Omental fat pad (tissue), 4 donors: ENCODE data around the gene NOL11. TPM values are rescaled to one million over a fixed set of nuclear protein-coding genes. Genes with fewer than 3 reads are reported as not detected.
A peak's percentile ranks its signal among the peaks of the same experiment; 100 is the strongest.

Source experiments
- ATAC-seq: fragments of 150-250 bp; one replicate; pipeline ENCODE4 v1.9.1; 2016; ENCODE audit warnings: mild to moderate bottlenecking, moderate library complexity; ENCODE audit not compliant: low FRiP score
- DNase-seq: peaks from one replicate; pipeline ENCODE4 v3.0.0-alpha.2; 2019; ENCODE audit warnings: low spot score
- total RNA-seq, 4 donors: library from RNA; depleted of rRNA; stranded (reverse); fragments of >200 nt; gene quantifications; one replicate each; pipeline ENCODE4 v1.1.0, GENCODE V29; 2016
- TF ChIP-seq, protein P1 (sequence below), 3 donors: fragments of 450-650 bp; IDR thresholded peaks; one replicate each; pipeline ENCODE4 v1.5.1; 2016 to 2017; ENCODE audit warnings: antibody characterized with exemption in 3 of 3, mild to moderate bottlenecking in 3 of 3, moderate library complexity in 2 of 3

Gene NOL11
- total RNA-seq = 10 to 100 TPM; 22.1 to 44.2 (median 28.2) TPM

- TF ChIP-seq, protein P1, sequence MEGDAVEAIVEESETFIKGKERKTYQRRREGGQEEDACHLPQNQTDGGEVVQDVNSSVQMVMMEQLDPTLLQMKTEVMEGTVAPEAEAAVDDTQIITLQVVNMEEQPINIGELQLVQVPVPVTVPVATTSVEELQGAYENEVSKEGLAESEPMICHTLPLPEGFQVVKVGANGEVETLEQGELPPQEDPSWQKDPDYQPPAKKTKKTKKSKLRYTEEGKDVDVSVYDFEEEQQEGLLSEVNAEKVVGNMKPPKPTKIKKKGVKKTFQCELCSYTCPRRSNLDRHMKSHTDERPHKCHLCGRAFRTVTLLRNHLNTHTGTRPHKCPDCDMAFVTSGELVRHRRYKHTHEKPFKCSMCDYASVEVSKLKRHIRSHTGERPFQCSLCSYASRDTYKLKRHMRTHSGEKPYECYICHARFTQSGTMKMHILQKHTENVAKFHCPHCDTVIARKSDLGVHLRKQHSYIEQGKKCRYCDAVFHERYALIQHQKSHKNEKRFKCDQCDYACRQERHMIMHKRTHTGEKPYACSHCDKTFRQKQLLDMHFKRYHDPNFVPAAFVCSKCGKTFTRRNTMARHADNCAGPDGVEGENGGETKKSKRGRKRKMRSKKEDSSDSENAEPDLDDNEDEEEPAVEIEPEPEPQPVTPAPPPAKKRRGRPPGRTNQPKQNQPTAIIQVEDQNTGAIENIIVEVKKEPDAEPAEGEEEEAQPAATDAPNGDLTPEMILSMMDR (IDR thresholded peaks at IDR 0.05) = peak in 2 of 3 donors; percentile 26 to 57
- peak; percentile 98 for ATAC-seq
- DNase-seq = peak; percentile 98
Measured at GRCh38 chr17:67717624-67718324, at the start of gene NOL11. Gene NOL11 (plus strand): TSS chr17:67717936. CDS start chr17:67717948, 12 bp downstream.

DNA sequence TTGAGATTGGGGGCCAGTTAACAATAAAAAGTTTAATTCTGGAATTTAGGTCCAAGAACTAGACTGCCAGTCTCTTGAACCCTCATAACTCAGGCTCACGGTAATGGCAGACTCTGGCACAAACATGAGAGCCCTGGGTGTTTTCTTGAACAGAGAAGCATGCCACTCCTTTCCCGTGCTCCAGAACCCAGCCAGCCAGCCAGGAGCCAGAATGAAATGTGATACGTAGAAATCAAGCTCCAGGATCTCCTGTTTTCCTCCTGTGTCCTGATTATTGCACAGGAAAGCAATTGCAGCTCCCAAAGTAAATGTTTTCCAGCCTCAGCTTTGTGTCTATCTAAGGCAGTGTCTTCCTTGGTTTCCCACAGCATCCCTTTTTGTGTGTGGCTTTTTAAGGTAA is 46.2 kb upstream of the NOL11 start:
- TF ChIP-seq, protein P1 (IDR thresholded peaks at IDR 0.05) = no peak
- ATAC-seq (no peak), DNase-seq (no peak)

GRCh38 chr17:67672592-67673335 is 45.0 kb upstream of the NOL11 start:
- ATAC-seq (no peak), DNase-seq (no peak)
- TF ChIP-seq, protein P1 (IDR thresholded peaks at IDR 0.05) = no peak

DNA sequence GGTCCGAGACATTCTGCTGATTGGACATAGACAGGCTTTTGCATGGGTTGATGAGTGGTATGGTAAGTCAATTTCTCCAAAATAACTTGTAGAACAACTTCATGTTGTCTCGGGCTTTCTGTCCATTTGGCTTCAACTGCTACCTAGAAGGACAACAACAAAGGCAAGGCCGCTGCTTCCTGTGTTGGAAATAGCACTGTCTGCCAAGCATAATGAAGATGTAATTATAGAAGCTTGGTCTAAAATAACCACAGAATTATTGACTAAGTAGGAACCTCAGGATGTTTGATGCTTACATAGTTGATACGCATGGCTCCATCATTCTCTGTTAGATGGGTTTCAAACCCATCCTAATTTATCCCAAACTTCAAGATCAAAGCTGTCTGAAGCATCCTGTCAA is 42.3 kb upstream of the NOL11 start:
- ATAC-seq (no peak), DNase-seq (no peak)
- TF ChIP-seq, protein P1 (IDR thresholded peaks at IDR 0.05) = no peak

GRCh38 chr17:67676305-67676704 is 41.4 kb upstream of the NOL11 start:
- TF ChIP-seq, protein P1 (IDR thresholded peaks at IDR 0.05) = no peak
- no peak for DNase-seq
- no peak for ATAC-seq

DNA sequence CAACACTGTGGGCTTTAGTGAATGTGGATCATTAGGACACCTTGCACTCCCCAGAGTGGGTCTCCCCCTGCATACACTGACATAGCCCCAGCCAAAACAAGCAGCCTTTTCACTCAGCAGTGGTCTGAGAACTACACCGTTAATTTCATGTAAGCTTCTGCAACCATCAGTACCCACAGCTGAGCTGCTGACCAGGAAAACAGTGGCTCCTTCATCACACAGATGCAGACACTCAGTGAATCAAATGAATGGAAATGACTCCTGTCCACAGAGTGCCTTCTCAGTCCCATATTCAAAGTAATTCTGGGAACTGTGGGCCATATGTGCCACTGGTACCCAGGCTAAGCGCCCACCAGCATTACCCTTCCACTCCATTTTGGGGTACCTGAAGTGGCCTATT is 39.3 kb upstream of the NOL11 start:
- ATAC-seq (no peak), DNase-seq (no peak)
- TF ChIP-seq, protein P1 (IDR thresholded peaks at IDR 0.05) = no peak
